ENCODE data around the gene ATXN10.
"Not testable (repeated sequence)": the region's sequence is repeated elsewhere in the genome, so short reads cannot be mapped to it uniquely, and the experiment has no call there.

The ATXN10 gene

GRCh38 chr22:45671783-45672563 lies at the start of gene ATXN10:
Gene ATXN10, plus strand, starts transcription at chr22:45671834. Its CDS starts 230 bp downstream, at chr22:45672064.
- DNase-seq (ENCODE audit: low read depth): peak; percentile 35

DNA sequence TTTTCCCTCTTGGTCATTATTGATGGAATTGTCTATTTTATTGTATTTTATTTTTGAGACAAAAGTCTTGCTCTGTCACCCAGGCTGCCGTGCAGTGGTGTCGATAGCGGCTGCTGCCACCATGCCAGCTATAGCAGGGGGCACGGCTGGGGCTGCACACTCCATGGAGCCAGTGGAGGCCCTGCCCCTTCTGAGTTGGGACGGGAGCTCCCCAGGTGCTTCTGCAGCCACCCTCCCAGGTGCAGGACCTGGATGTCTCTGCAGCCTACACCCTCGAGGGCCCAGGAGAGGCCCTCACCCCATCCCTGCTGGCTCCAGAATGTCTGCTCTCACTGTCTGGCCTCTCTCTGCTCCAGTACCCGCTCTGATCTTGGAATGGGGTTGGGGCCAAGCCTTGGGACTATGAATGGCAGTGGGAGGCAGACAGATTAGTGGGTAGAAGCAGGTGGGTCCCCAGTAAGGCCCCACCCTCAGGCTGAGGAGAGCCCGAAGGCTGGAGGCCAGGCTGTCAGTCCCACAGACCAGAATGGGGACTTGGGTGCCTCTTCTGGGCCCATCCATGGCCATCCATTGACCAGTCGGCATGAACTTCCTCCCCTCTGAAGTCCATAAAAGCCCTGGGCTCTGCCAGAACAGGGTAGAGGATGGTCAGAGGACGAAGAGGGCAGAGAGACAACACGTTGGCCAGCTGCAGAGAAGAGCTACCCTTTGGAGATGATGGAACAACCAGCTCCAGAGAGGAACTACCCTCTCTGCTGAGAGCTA lies 49.6 kb upstream of the ATXN10 start:
- DNase-seq (ENCODE audit: low read depth): no peak

DNA sequence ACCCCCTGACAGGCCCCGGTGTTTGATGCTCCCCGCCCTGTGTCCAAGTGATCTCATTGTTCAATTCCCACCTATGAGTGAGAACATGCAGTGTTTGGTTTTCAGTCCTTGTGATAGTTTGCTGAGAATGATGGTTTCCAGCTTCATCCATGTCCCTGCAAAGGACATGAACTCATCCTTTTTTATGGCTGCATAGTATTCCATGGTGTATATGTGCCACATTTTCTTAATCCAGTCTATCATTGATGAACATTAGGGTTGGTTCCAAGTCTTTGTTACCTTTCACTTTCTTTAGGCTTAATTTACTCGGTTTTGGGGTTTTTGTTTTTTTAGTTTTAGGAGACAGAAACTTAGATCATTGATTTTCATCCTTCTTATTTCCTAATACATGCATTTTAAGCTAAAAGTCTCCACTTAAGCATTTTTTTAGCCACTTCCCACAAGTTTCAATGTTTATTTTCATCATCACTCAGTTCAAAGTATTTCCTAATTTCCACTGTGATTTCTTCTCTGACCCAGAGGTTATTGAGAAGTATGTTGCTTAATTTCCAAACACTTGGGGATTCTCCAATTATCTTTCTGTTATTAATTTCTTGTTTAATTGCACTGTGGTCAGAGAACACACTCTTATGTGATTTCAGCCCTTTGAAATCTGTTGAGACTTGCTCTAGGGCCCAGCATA lies 48.0 kb upstream of the ATXN10 start:
- not testable (repeated sequence) for DNase-seq (ENCODE audit: low read depth)

GRCh38 chr22:45626198-45626651 lies 45.4 kb upstream of the ATXN10 start:
- no peak for DNase-seq (ENCODE audit: low read depth)

GRCh38 chr22:45627489-45628233 lies 44.0 kb upstream of the ATXN10 start:
- DNase-seq (ENCODE audit: low read depth): no peak

DNA sequence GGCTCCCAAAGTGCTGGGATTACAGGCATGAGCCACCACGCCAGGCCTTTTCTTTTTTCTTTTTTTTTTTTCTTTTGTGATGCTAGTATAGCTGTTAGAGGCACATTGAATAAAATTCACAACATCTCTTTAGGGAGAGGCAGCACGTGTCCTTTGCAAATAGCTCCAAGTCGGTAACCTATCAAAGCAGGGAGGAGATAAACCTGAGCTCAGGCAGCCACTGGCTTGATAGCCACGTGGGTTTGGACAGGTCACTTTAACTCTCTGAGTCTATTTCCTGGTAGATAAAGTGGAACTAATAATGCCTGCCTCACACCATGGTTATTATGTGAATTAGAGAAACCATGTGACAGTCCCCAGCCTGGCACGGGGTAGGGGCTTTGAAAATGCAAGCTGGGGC lies 43.1 kb upstream of the ATXN10 start:
- DNase-seq (ENCODE audit: low read depth): no peak

DNA sequence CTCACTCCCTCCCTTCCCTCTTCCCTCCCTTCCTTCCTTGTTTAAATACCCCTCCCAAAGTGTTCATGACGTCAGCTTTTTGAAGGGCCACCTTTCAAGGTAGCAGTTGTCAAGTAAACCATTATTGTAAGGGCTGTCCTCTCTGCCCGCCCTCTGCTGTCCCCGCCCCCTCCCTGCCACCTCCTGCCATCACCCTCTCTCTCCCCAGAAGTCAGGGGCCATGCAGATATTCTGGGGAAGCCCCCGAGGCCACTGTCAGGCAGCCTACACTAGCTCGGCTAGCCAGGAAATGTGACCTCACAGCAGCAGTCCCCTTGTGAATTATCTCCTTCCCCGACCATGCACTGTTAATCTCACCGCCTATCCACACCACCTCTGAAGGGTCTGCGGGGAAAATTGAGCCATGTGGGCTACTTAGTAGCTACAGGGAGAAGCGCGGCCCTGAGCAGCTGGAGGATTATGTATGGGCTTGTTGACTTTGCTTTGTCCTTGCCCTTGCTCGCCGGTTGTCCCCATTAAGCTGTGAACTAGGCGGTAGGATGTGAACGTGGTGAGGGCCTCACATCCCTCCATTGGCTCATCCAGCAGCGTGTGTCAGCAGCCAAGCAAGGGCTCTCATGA lies 42.1 kb upstream of the ATXN10 start:
- no peak for DNase-seq (ENCODE audit: low read depth)

DNA sequence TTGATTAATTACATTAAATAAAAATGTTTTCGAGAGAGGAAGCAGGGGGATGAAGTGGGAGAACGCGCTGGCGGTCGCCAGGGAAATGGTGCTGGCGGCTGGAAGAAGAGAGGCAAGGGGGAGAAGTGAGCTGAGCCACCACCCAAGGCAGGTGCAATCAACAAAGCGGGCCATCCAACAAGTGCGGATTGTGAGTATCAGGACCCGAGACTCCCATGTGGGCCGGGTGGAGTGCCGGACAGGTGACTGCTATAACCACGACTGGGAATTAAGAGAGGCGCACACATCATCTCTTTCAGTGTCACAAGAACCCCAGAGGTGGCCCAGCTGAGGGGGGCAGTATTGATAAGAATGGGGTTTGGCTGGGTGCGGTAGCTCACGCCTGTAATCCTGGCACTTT lies 41.2 kb upstream of the ATXN10 start:
- DNase-seq (ENCODE audit: low read depth): no peak

GRCh38 chr22:45631140-45631840 lies 40.3 kb upstream of the ATXN10 start:
- no peak for DNase-seq (ENCODE audit: low read depth)

- DNase-seq (ENCODE audit: low read depth): no peak
Measured at GRCh38 chr22:45631841-45632238, 39.8 kb upstream of the ATXN10 start.

GRCh38 chr22:45632791-45633515 lies 38.7 kb upstream of the ATXN10 start:
- DNase-seq (ENCODE audit: low read depth): no peak

DNA sequence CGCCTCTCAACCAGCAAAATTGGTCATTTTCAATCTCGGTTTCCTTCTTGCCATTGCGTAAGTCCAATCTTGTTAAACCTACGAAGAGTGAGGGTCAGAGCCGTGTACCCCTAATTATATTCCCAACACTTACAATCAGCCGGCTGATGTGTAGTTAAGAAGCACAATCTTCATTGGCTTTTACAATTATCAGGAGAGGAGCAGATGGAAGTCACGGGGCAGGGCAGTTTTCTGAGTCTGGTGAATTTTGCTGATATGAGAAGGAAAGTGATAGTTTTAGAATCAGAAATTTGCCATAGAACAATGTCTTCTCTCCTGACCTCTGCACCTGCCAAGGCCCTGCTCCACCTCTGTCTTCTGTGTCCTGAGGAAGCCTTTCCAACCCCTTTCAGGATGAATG lies 35.0 kb upstream of the ATXN10 start:
- DNase-seq (ENCODE audit: low read depth): no peak

- DNase-seq (ENCODE audit: low read depth): no peak
Measured at GRCh38 chr22:45638197-45638596, 33.4 kb upstream of the ATXN10 start.

- no peak for DNase-seq (ENCODE audit: low read depth)
Measured at GRCh38 chr22:45638834-45639746, 32.5 kb upstream of the ATXN10 start.

DNA sequence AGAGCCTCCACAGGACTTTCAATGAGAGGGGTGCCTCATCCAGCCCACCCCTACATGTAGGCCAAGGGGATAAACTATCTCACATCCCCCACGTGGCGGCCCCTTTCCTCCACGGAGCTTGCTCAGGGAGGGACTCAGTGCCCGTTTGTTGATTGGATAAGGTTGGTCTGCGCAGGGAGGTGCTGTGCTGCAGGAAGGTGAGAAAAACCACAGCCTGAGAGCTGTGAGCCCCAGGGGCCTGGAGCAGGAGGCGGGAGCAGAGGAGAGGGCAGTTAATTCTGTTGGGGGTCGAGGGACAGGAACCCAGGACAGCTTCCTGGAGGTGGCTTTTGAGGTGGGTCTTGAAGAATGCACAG lies 31.9 kb upstream of the ATXN10 start:
- DNase-seq (ENCODE audit: low read depth): no peak

DNA sequence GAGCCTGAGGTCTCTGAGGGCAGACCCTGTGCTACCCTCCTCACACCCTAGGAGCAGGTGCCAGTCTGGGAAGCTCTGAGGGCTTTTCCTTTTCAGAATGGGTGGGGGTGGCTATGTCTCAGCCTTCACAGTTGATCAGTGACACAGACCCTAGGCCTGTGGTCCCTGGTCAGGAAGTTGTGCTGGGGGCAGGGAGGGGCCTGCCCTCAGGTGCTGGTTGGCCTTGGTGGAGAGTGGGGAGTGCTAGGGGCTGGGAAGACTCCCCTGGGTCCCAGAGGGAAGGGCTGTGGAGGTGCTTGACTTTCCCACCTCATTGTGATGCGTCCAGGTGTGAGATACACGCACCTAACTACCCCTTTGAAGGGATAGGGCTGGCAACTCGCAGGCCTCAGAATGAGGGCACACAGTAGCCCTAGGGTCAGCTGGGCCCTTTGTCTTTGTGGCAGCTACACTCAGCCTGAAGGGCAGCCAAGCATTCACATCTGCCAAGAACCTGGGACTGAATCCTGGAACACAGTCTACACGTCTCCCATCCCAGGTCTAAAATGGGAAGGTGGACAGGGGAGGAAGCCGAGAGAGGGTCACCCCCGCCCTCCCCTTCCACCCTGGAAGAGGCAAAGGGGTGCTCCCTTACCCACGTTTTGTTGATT lies 31.2 kb upstream of the ATXN10 start:
- no peak for DNase-seq (ENCODE audit: low read depth)

DNA sequence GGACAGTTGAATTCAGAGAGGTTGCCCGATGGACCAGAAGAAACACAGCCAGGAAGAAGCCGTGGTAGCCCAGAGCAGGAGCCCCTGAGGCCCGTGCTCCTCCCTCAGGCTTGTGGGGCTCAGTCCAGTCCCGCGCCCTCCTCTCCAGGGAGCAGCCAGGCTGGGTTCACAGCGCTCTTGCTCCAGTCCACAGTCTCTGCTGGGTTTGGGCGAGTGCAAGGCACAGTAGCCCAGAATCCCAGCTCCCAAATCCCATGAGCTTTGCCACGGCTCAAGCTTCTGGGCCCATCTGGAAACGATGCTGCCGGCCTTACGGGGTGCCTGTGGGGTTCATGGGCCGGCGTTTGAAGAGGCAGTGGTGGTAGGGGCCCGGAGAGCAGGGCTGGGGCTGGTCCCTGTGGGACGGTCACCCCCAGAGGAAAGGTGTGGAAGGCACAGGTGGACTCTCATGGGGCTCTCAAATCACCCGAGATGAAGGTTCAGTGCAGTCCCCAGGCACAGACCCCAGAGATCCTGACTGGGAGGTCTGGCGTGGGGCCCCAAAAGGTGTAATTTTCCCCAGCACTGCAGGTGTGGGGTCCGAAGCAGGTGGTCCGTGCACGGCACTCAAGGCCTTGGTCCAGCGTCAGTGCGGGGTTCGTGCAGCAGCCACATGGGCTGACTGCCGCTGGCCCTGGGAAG lies 30.6 kb upstream of the ATXN10 start:
- no peak for DNase-seq (ENCODE audit: low read depth)

DNA sequence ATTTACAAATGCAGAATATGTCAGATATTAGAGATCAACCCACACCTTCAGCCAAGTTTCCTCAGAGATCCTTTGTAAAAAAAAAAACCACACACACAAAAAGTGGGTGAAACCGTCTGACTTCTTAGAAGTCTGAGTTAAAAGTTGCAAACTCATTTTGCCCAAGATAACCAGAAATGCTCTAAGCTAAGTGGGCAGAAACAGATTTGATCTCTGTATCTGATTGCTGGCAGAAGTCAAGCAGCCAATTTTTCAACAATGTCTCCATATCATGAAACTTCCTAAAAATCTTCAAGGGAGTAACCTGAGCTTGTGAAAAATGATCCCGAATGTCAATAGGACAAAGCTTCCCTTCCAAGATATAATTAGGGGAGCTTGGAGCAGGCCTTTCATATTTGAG lies 28.6 kb upstream of the ATXN10 start:
- no peak for DNase-seq (ENCODE audit: low read depth)

All from activated T-helper 1 cell treated with Interleukin-2 at 50 U/mL for 16 hours (primary cell).